Osteocyte (in vitro differentiated cells): Measurements from ENCODE around the gene MYZAP. TPM values are rescaled to one million over a fixed set of nuclear protein-coding genes. Genes with fewer than 3 reads are reported as not detected.

ENCODE experiments used
- DNase-seq: peaks from one replicate; pipeline ENCODE4 v3.0.0; 2021; ENCODE audit warnings: mixed read lengths; ENCODE audit not compliant: unreplicated experiment; ENCODE audit errors: extremely low spot score
- H3K27ac Mint-ChIP-seq: one replicate; pipeline ENCODE4 v1.8.0; 2021; ENCODE audit warnings: mild to moderate bottlenecking, mixed read lengths; ENCODE audit not compliant: unreplicated experiment
- H3K27me3 Mint-ChIP-seq: one replicate; pipeline ENCODE4 v1.8.0; 2021; ENCODE audit warnings: mixed read lengths; ENCODE audit not compliant: unreplicated experiment
- H3K36me3 Mint-ChIP-seq: one replicate; pipeline ENCODE4 v1.8.0; 2021; ENCODE audit warnings: mixed read lengths; ENCODE audit not compliant: unreplicated experiment
- H3K4me1 Mint-ChIP-seq: one replicate; pipeline ENCODE4 v1.8.0; 2021; ENCODE audit warnings: mixed read lengths; ENCODE audit not compliant: unreplicated experiment
- H3K4me3 Mint-ChIP-seq: one replicate; pipeline ENCODE4 v1.8.0; 2021; ENCODE audit warnings: mild to moderate bottlenecking, moderate library complexity, mixed read lengths; ENCODE audit not compliant: unreplicated experiment
- H3K9me3 Mint-ChIP-seq: one replicate; pipeline ENCODE4 v1.8.0; 2021; ENCODE audit warnings: mixed read lengths; ENCODE audit not compliant: unreplicated experiment
- CTCF ChIP-seq: fragments of 200-600 bp; sonication (generic); IDR thresholded peaks from 2 replicates; pipeline ENCODE4 v1.5.0; 2021; ENCODE audit warnings: antibody characterized with exemption, mild to moderate bottlenecking, moderate library complexity
- long read RNA-seq: library from polyadenylated mRNA; unstranded; transcript quantifications from one replicate; pipeline ENCODE4 v2.0.0, GENCODE V29; 2021
- total RNA-seq: library from RNA; stranded (reverse); gene quantifications from 2 replicates; pipeline ENCODE4 v1.2.1, GENCODE V29; 2021

MYZAP gene, protein sequence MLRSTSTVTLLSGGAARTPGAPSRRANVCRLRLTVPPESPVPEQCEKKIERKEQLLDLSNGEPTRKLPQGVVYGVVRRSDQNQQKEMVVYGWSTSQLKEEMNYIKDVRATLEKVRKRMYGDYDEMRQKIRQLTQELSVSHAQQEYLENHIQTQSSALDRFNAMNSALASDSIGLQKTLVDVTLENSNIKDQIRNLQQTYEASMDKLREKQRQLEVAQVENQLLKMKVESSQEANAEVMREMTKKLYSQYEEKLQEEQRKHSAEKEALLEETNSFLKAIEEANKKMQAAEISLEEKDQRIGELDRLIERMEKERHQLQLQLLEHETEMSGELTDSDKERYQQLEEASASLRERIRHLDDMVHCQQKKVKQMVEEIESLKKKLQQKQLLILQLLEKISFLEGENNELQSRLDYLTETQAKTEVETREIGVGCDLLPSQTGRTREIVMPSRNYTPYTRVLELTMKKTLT
- total RNA-seq, result 1.4 and 1.5 TPM in 2 replicates
- long read RNA-seq, transcript MYZAP-201 (13 exons, 2,361 nt), result major isoform, 7 of 8 reads
- long read RNA-seq, partial matches to known transcripts, result 0 of 8 reads
- long read RNA-seq, other reads (novel, unspliced or antisense), result 1 of 8 reads

GRCh38 chr15:57591822-57592367 lies at the start of gene MYZAP:
TSS of gene MYZAP (plus strand) at chr15:57591904. CDS start at chr15:57592035, 131 bp downstream.
- H3K9me3 Mint-ChIP-seq, result no peaks in the 10 kb centered on the region
- peaks cover 7% of the 10 kb centered on the region for H3K27me3 Mint-ChIP-seq
- peak within 1 kb of the TSS; percentile 16 for H3K27ac Mint-ChIP-seq
- no peaks in the 10 kb centered on the region for H3K36me3 Mint-ChIP-seq
- DNase-seq, result no peak
- TF ChIP-seq CTCF, result no peak
- peak within 1 kb of the TSS; percentile 58 for H3K4me3 Mint-ChIP-seq
- peaks cover 50% of the 10 kb centered on the region for H3K4me1 Mint-ChIP-seq

DNA sequence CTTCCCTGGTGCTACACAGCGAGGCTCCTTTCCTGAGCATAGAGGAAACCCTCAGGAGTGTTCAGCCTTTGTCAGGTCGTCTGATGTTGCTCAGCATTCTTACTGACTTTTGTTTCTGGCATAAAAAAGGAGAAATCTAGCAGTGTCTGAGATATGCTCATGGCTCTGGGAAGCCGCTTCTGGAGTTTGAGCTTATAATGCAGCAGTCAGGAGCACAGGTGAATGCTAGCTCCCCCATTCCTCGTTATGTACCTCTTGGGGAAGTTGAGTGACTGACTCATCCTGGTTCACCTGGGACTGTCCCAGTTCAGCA lies 49.2 kb upstream of the MYZAP start:
- no peak overlapping the region for H3K27ac Mint-ChIP-seq
- no peaks in the 10 kb centered on the region for H3K9me3 Mint-ChIP-seq
- H3K27me3 Mint-ChIP-seq, result peaks cover 8% of the 10 kb centered on the region
- no peak for TF ChIP-seq CTCF
- no peak for DNase-seq
- H3K4me3 Mint-ChIP-seq, result no peak overlapping the region
- H3K36me3 Mint-ChIP-seq, result no peaks in the 10 kb centered on the region
- H3K4me1 Mint-ChIP-seq, result peaks cover 13% of the 10 kb centered on the region

DNA sequence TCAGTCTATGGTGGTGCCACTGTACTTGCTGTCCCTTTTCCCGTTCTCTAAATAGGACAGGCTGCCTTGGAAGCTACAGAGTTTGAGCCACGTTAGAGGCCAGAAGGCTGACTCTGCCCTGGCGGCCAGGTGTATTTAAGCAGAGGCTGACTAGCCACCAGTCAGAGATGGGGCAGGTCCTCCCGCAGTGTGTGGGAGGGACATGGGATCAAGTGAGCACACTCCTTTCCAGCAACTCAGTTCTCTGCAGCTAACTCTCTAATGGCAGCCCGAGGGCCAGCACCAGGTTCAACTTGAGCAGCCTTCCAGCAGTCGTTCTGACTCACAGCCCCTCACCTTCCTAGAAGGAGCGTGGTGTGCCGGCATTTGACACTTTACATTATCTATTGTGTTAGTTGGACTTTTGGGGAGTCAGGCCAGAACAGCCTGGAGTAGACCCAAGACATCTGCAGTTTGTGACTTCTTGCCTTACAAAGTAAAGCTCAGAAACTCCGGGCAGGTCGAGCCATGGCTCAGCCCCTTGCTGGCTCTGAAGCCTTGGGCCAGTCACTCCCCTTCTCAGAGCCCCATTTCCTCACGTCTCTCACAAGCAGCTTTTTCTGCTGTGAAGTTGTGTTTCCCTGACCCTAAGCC lies 46.7 kb upstream of the MYZAP start:
- H3K36me3 Mint-ChIP-seq, result no peaks in the 10 kb centered on the region
- TF ChIP-seq CTCF, result no peak

GRCh38 chr15:57545995-57546394 lies 45.7 kb upstream of the MYZAP start:
- Mint-ChIP-seq H3K36me3 (no peaks in the 10 kb centered on the region), H3K9me3 (no peaks in the 10 kb centered on the region), H3K27me3 (peaks cover 8% of the 10 kb centered on the region), H3K4me3 (no peak overlapping the region), H3K4me1 (peaks cover 17% of the 10 kb centered on the region), H3K27ac (no peak overlapping the region)
- DNase-seq, result no peak
- TF ChIP-seq CTCF, result no peak

More for the DNA sequence above, 46.7 kb upstream of the MYZAP start:
- Mint-ChIP-seq H3K4me1 (peaks cover 10% of the 10 kb centered on the region), H3K4me3 (no peak overlapping the region), H3K9me3 (no peaks in the 10 kb centered on the region), H3K27me3 (peaks cover 8% of the 10 kb centered on the region), H3K27ac (no peak overlapping the region)
- DNase-seq, result no peak
